K562 (cell line): Measurements from ENCODE around the gene ARID4B. TPM values are rescaled to one million over a fixed set of nuclear protein-coding genes. Genes with fewer than 3 reads are reported as not detected.

Experiments used
- ATAC-seq: fragments of 200-7000 bp; cut with Tn5 transposase; 3 replicates; pipeline ENCODE4 v1.9.1; 2020; ENCODE audit warnings: moderate library complexity
- BruUV-seq: library from RNA; stranded (reverse); fragments of 400-500 nt; replicated peaks from 2 replicates; lab custom pipeline; 2021; lab: Mats Ljungman, UMichigan
- CTCF ChIA-PET: fragments of 300-600 bp; formaldehyde crosslinking; extraction: SDS; loops from one replicate; lab custom pipeline; 2021; ENCODE audit warnings: low intra/inter-chr PET ratio; lab: Yijun Ruan, JAX
- POLR2A ChIA-PET: fragments of 300-600, 350-650 bp; sonication (Branson Sonifier 250); formaldehyde crosslinking; extraction: SDS; loops from one replicate; lab custom pipeline; 2021; ENCODE audit warnings: antibody characterized with exemption, inconsistent platforms; lab: Yijun Ruan, JAX
- DNase-seq, 4 experiments: peaks; one replicate each; pipeline versions ENCODE4 v3.0.0 to v3.0.0-alpha.2; 2011 to 2018; ENCODE audit warnings: low spot score in 3 of 4, mixed read lengths in 3 of 4; ENCODE audit errors: extremely low read depth in 1 of 4
- FAIRE-seq: peaks from 2 replicates; lab custom pipeline; 2011; peaks lifted over from hg19 to GRCh38; lab: Jason Lieb, UNC
- H2AFZ ChIP-seq: 2 replicates; pipeline ENCODE4 v1.6.0; 2011; ENCODE audit warnings: low read depth, low read length, control low read depth, inconsistent platforms
- H3K27ac ChIP-seq: fragments of 200-600 bp; 3 replicates; pipeline ENCODE4 v1.8.0; 2011; ENCODE audit warnings: low read depth, mild to moderate bottlenecking, control low read depth, inconsistent platforms, low read length, moderate library complexity, mixed read lengths; ENCODE audit errors: extremely low read depth
- H3K27me3 ChIP-seq, 2 experiments: fragments of 300-600 bp in 1 of 2; 2 replicates in 1 of 2; 3 replicates in 1 of 2; pipeline versions ENCODE4 v1.6.0 to v1.8.0; 2011; ENCODE audit warnings: inconsistent platforms in 2 of 2, low read length in 2 of 2, mild to moderate bottlenecking in 1 of 2, mixed read lengths in 1 of 2, moderate library complexity in 1 of 2; ENCODE audit not compliant: control insufficient read depth in 2 of 2, insufficient read depth in 2 of 2
- H3K36me3 ChIP-seq: fragments of 300-600 bp; 3 replicates; pipeline ENCODE4 v1.8.0; 2011; ENCODE audit warnings: mild to moderate bottlenecking, low read length, inconsistent platforms; ENCODE audit not compliant: control insufficient read depth, insufficient read depth
- H3K4me1 ChIP-seq, 2 experiments: fragments of 200-600 bp in 1 of 2; replicated peaks in 1 of 2; 2 replicates in 1 of 2; 3 replicates in 1 of 2; pipeline versions ENCODE4 v1.5.1 to v1.8.0; 2011; ENCODE audit warnings: inconsistent platforms in 2 of 2, low read length in 2 of 2, mild to moderate bottlenecking in 1 of 2, mixed read lengths in 1 of 2, moderate library complexity in 1 of 2; ENCODE audit not compliant: control insufficient read depth in 2 of 2, insufficient read depth in 2 of 2
- H3K4me2 ChIP-seq: 2 replicates; pipeline ENCODE4 v1.6.1; 2011; ENCODE audit warnings: low read length, control low read depth, inconsistent platforms, mixed read lengths; ENCODE audit not compliant: insufficient read depth
- H3K4me3 ChIP-seq: fragments of 200-600 bp; sonication (generic), shearing (Covaris generic); 2 replicates; pipeline ENCODE4 v1.5.1; 2016; ENCODE audit warnings: control low read depth, inconsistent platforms
- H3K79me2 ChIP-seq: fragments of 200-600 bp; 3 replicates; pipeline ENCODE4 v1.8.0; 2011; ENCODE audit warnings: low read length, inconsistent platforms; ENCODE audit not compliant: control insufficient read depth, insufficient read depth
- H3K9ac ChIP-seq, 2 experiments: 2 replicates each; pipeline versions ENCODE4 v1.6.0 to v1.6.1; 2011; ENCODE audit warnings: low read depth in 2 of 2, low read length in 2 of 2, control low read depth in 1 of 2, inconsistent platforms in 1 of 2, mild to moderate bottlenecking in 1 of 2, mixed read lengths in 1 of 2; ENCODE audit not compliant: insufficient read depth in 1 of 2
- H3K9me1 ChIP-seq: one replicate; pipeline ENCODE4 v1.6.0; 2011; ENCODE audit warnings: inconsistent platforms, mild to moderate bottlenecking, low read length, moderate library complexity; ENCODE audit not compliant: control insufficient read depth, insufficient read depth
- H3K9me3 ChIP-seq: replicated peaks from 2 replicates; pipeline ENCODE4 v1.5.1; 2011; ENCODE audit warnings: low read depth, low read length, inconsistent platforms; ENCODE audit not compliant: control insufficient read depth, insufficient read depth
- H4K20me1 ChIP-seq: replicated peaks from 2 replicates; pipeline ENCODE4 v1.6.1; 2011; ENCODE audit warnings: low read length, inconsistent platforms, mixed read lengths; ENCODE audit not compliant: control insufficient read depth, insufficient read depth
- ATF6 ChIP-seq: sonication (generic); formaldehyde crosslinking; IDR thresholded peaks from 2 replicates; pipeline ENCODE4 v1.4.0; 2020; ENCODE audit warnings: mild to moderate bottlenecking, missing genetic modification reagents
- CHD2 ChIP-seq: IDR thresholded peaks from 2 replicates; pipeline ENCODE4 v1.6.1; 2011; ENCODE audit warnings: low read depth, low read length
- HDAC1 ChIP-seq, 2 experiments: fragments of 450-650 bp; IDR thresholded peaks; 2 replicates each; pipeline ENCODE4 v1.6.1; 2016 to 2017; ENCODE audit warnings: inconsistent platforms in 1 of 2, mild to moderate bottlenecking in 1 of 2, moderate library complexity in 1 of 2
- HMGXB4 ChIP-seq: sonication (generic); formaldehyde crosslinking; IDR thresholded peaks from 2 replicates; pipeline ENCODE4 v1.8.1; 2023; ENCODE audit warnings: mild to moderate bottlenecking, missing genetic modification reagents
- IRF9 ChIP-seq: fragments of 450-650 bp; IDR thresholded peaks from 2 replicates; pipeline ENCODE4 v1.6.1; 2016; ENCODE audit warnings: missing biosample characterization, missing genetic modification characterization
- MXD1 ChIP-seq: fragments of 250-450 bp; sonication (Bioruptor Pico); IDR thresholded peaks from 2 replicates; pipeline ENCODE4 v1.8.0; 2021; ENCODE audit warnings: borderline replicate concordance, mild to moderate bottlenecking, moderate library complexity; ENCODE audit not compliant: poor library complexity, severe bottlenecking
- THRAP3 ChIP-seq: fragments of 450-650 bp; IDR thresholded peaks from 2 replicates; pipeline ENCODE4 v1.6.1; 2016; ENCODE audit warnings: mild to moderate bottlenecking, inconsistent platforms, borderline replicate concordance
- XRCC3 ChIP-seq: fragments of 450-650 bp; IDR thresholded peaks from 2 replicates; pipeline ENCODE4 v1.6.1; 2017; ENCODE audit warnings: mild to moderate bottlenecking, moderate library complexity
- ZNF239 ChIP-seq: fragments of 250-450 bp; sonication (Bioruptor Pico); IDR thresholded peaks from 2 replicates; pipeline ENCODE4 v1.4.0; 2020; ENCODE audit warnings: mild to moderate bottlenecking
- ZNF583 ChIP-seq: fragments of 250-450 bp; sonication (Bioruptor Pico); IDR thresholded peaks from 2 replicates; pipeline ENCODE4 v1.4.0; 2020
- ZNF592 ChIP-seq: fragments of 450-650 bp; IDR thresholded peaks from 2 replicates; pipeline ENCODE4 v1.6.1; 2017; ENCODE audit warnings: antibody characterized with exemption, mild to moderate bottlenecking
- ZNF699 ChIP-seq: fragments of 250-450 bp; sonication (Bioruptor Pico); IDR thresholded peaks from 2 replicates; pipeline ENCODE4 v1.8.0; 2021; ENCODE audit warnings: mild to moderate bottlenecking, moderate library complexity; ENCODE audit not compliant: insufficient replicate concordance
- ZNF717 ChIP-seq: fragments of 250-450 bp; sonication (Bioruptor Pico); IDR thresholded peaks from 2 replicates; pipeline ENCODE4 v1.5.0; 2021
- ZNF75A ChIP-seq: fragments of 450-650 bp; formaldehyde crosslinking; IDR thresholded peaks from 2 replicates; pipeline ENCODE4 v1.4.0; 2020; ENCODE audit warnings: mild to moderate bottlenecking
- WGBS: fragments of 100-300 bp; shearing (Covaris generic); methylation state at CpG from one replicate; pipeline ENCODE4 v1.1.6; 2016; ENCODE audit warnings: low coverage, mixed read lengths; ENCODE audit not compliant: insufficient coverage; ENCODE audit errors: missing lambda C conversion rate; 5-methylcytosine and 5-hydroxymethylcytosine counted together
- in situ Hi-C: fragments of 300-500 bp; cut with MboI; formaldehyde crosslinking; loops from 4 replicates; pipeline ENCODE4 v1.15.0; 2018; ENCODE audit warnings: inconsistent platforms, mixed read lengths
- intact Hi-C: fragments of 100-400 bp; cut with micrococcal nuclease; formaldehyde crosslinking; loops from 2 replicates; pipeline ENCODE4 v1.14.2; 2022
- polyA plus RNA-seq, 8 experiments: library from polyadenylated mRNA; depleted of rRNA in 4 of 8; stranded (reverse) in 5 of 8; unstranded in 3 of 8; fragments of >200 nt; fragmentation: Nextera tagmentation in 2 of 8; fragmentation: Illumina TruSeq in 1 of 8; extraction: Ambion mirVana in 2 of 8; extraction: Trizol in 1 of 8; gene quantifications; 2 replicates each; pipeline versions ENCODE4 v1.2.1 to v1.2.3, GENCODE V29; 2011 to 2014; ENCODE audit warnings: inconsistent platforms in 1 of 8, missing spikeins in 1 of 8
- total RNA-seq, 7 experiments: library from RNA; depleted of rRNA in 6 of 7; stranded (reverse); fragments of >200 nt in 6 of 7; fragmentation: Illumina TruSeq in 2 of 7; extraction: Trizol in 2 of 7; gene quantifications; 2 replicates each; pipeline versions ENCODE4 v1.2.1 to v1.2.3, GENCODE V29; 2011 to 2021; ENCODE audit warnings: low replicate concordance in 1 of 7

Gene ARID4B
- total and polyA plus RNA-seq, 9 of the 15 experiments (the other 6 are each of a cell fraction or from before 2014, with no cell fraction given), result 8.4 to 38.9 (median 18.5) TPM

GRCh38 chr1:235151033-235151432 lies 176.9 kb downstream of the ARID4B start:
- Histone ChIP-seq H3K36me3 (peaks cover 90% of the 10 kb centered on the region), H3K9me3 (no peaks in the 10 kb centered on the region), H2AFZ (no peak overlapping the region), H3K4me3 (no peak overlapping the region), H3K27me3 (no peaks in the 10 kb centered on the region), H3K9me1 (no peaks in the 10 kb centered on the region), H3K4me1 (no peaks in the 10 kb centered on the region), H3K9ac (no peak overlapping the region), H3K4me2 (no peak overlapping the region), H3K79me2 (peaks cover 6% of the 10 kb centered on the region; the same call in 1 of the 3 replicates), H4K20me1 (no peaks in the 10 kb centered on the region; the same call in 1 of the 2 replicates), H3K27ac (no peak overlapping the region)
- no TSS peak for BruUV-seq
- ATAC-seq (no peak), FAIRE-seq (no peak), DNase-seq (no peak)
- intact Hi-C loops, result no loop called here
- in situ Hi-C loops, result no loop called here
- CTCF ChIA-PET, result no interaction called here
- POLR2A ChIA-PET, result interaction anchor here (0.9 kb wide), 1 partner anchor 67 kb away, joined by 4 read pairs; no protein-coding TSS in a partner anchor
- WGBS, result 86% methylated on average over 2 of the region's 2 CpGs
- no peak for TF ChIP-seq ZNF717 (CRISPR knock-in tag)
- TF ChIP-seq MXD1 (CRISPR knock-in tag), result no peak
- no peak for TF ChIP-seq XRCC3
- TF ChIP-seq CHD2, result no peak
- no peak for TF ChIP-seq HMGXB4 (CRISPR knock-in tag)
- no peak for TF ChIP-seq ZNF699 (CRISPR knock-in tag)
- TF ChIP-seq THRAP3, result no peak
- TF ChIP-seq ZNF239 (CRISPR knock-in tag), result no peak
- no peak for TF ChIP-seq IRF9 (tag)
- TF ChIP-seq ZNF592, result no peak
- TF ChIP-seq ZNF75A, result no peak
- no peak for TF ChIP-seq ATF6 (CRISPR knock-in tag)
- no peak for TF ChIP-seq HDAC1 (IDR thresholded peaks at IDR 0.05)
- TF ChIP-seq ZNF583 (CRISPR knock-in tag), result no peak
